GM21423 (cell line): ENCODE data around the gene UQCC2.

Source experiments
- ATAC-seq: cut with Tn5 transposase; IDR thresholded peaks from one replicate; pipeline ENCODE4 v1.9.1; 2021; ENCODE audit warnings: mild to moderate bottlenecking, moderate library complexity; ENCODE audit not compliant: unreplicated experiment

The UQCC2 gene

GRCh38 chr6:33744001-33744848 is 32.7 kb upstream of the UQCC2 start:
- ATAC-seq, result no peak

DNA sequence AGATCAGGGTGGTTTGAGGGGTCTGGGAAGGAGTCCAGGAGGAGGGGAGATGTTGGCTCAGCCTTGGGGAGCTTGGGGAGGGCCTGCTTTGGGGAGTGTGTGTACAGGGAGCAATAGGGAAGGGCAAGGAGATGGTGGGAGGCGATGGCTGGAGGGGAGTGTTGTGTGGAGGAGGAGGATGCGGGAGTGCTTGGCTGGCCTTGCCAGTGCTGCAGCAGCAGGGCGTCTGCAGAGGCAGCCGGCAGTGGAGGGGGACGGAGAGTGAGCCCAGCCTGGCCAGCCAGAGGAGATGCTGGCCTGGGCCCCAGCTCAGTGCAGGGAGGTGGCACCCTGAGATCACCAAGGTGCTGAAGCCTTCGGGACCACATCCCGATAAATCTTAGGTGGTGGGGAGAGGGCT is 31.3 kb upstream of the UQCC2 start:
- ATAC-seq, result no peak

- no peak for ATAC-seq
Observed at GRCh38 chr6:33742092-33742491, 30.6 kb upstream of the UQCC2 start.

GRCh38 chr6:33740794-33741193 is 29.3 kb upstream of the UQCC2 start:
- no peak for ATAC-seq

DNA sequence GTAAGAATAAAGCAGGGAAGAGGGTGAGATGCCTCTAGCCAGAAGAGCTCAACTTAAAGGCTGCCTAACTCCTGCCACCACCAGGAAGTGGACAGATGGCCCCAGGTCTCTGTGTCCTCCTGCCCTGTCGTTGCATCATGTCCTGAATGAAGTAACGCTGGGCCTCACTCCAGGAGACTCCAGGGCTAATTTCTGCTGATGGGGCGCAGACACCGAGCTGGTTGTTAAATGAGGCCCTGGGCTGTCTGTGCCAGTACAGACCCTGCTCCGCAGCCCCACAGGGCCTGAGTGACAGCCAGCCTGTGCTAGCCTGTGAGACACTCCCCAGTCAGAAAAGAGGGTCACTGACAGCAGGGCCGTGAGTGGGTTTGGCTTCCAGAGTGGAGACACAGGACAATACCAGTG is 28.7 kb upstream of the UQCC2 start:
- no peak for ATAC-seq

DNA sequence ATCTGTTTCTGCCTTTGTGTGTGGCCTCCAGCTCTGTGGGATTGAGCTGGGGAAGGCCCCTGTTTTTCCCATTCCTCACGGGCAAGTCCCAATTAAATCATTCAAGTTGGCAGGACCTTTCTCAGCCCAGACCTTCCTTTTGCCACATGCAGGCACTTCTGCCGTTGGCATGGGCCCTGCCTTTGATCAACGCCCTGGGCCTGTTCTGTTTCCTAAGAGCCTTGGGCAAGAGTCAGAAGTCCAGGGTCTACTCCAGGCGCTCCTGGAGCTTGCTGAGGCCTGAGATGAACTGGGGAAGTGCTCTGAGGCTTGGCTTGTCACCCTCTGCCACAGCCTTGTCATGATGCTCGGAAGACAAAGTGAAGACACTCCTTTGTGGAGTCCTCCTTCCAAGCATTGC is 28.1 kb upstream of the UQCC2 start:
- ATAC-seq, result no peak

- ATAC-seq, result no peak
Observed at GRCh38 chr6:33738879-33739278, 27.4 kb upstream of the UQCC2 start.

GRCh38 chr6:33738153-33738552 is 26.7 kb upstream of the UQCC2 start:
- no peak for ATAC-seq

DNA sequence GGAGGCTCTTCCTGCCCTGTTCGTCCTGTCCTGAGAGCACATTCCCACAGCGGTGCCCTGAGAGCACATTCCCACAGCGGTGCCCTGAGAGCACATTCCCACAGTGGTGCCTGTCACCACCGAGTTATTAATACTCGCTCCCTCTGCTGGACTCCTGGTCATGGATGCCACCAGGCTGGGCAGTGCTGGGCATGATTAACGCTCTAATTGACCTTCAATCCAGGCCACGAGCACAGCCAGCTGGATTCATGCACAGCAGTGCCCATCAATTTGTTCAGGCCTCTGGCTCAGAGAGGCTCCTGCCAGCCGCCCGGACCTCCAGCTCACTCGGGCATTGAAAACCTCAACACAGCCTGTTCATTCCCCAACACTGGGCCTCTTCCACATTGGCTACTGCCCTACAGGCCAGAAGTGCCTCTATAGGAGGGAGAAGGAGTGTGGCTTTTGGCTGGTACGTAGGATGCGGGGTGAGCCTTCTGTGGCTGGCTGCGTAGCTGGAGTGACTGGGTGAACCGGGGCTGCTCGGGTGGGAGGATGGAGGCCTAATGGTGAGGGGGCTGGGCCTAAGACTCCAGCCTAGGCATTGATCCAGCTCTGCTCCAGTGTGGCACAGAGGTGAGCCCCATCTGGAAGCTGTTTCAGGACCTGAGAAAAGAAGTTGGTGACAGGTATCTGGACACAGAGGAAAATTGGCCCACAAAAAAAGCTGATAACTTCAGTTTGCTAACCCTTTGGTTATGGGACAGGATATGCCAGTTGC is 25.9 kb upstream of the UQCC2 start:
- no peak for ATAC-seq

DNA sequence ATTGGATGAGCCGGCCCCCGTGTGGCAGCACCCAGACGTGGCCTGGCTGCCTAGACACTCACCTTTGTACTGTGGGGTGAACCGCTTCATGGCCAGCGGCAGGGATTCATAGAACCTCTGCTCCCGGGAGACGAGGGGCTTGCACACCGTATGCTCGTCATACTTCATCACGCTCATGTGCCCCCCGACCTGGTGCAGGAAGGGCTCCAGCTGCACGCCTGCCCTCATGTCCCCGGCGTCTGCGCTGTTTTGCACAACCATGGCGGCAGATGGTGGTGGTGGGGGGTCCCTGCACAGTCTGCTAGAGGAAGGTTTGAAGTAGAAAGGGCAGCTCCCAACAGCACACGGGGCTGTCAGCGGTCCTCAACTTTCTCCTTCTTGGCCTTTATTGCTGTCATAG is 23.7 kb upstream of the UQCC2 start:
- no peak for ATAC-seq

DNA sequence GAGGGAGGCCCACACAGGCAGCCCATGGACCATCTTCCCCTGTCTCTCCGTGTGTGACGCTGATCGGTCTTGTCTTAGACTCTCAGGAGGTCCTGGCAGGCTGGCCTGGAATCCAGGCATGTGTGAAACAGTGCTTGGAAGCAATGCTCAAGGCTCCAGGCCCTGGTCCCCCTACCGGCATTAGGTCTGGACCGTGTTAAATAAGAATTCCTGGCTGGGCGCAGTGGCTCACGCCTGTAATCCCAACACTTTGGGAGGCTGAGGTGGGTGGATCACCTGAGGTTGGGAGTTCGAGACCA is 22.2 kb upstream of the UQCC2 start:
- no peak for ATAC-seq

GRCh38 chr6:33732817-33733708 is 21.6 kb upstream of the UQCC2 start:
- ATAC-seq, result no peak

- no peak for ATAC-seq
Observed at GRCh38 chr6:33732385-33732784, 20.9 kb upstream of the UQCC2 start.

- ATAC-seq, result no peak
Observed at GRCh38 chr6:33731751-33732282, 20.3 kb upstream of the UQCC2 start.

DNA sequence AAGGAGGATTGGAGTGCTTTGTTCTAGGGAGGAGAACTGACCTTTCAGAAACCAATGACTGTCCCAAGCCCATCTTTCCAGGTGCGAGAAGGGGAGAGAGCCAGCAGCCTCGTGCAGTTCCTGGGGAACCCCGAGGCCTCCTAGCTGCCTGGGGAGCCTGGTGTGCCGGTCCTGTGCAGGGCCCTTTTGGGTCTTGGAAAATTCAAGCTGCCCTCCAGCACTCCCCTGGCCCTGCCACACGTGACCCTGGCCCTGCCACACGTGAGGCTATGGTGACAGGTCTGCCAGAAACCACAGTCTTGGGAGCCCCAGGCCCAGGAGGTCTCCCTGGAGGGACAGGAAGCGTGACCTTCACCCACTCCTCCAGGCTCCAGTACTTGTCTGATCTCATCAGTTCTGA is 19.5 kb upstream of the UQCC2 start:
- no peak for ATAC-seq

- ATAC-seq, result no peak
Observed at GRCh38 chr6:33730611-33731010, 19.1 kb upstream of the UQCC2 start.

DNA sequence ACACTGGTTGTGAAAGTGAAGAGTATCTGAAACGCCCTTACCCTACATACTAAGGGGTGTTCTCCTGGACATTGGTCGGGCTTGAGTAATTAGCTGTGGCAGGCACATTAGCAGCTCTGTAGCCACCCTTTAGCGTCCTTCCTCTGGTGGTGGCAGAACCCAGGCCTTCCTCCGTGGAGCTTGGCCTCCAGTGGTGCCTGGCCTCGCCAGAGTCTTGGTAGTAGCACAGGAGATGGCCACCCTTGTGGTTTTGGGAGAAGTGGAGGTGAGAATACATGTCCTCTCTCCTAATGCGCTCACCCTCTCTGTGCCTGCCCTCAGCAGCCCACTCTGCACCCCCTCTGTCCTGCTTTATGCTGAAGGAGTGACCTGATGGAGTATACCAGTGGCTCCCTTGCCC is 17.6 kb upstream of the UQCC2 start:
- ATAC-seq, result no peak

- no peak for ATAC-seq
Observed at GRCh38 chr6:33728438-33728837, 16.9 kb upstream of the UQCC2 start.

- ATAC-seq, result no peak
Observed at GRCh38 chr6:33727932-33728331, 16.4 kb upstream of the UQCC2 start.

GRCh38 chr6:33727126-33727525 is 15.6 kb upstream of the UQCC2 start:
- no peak for ATAC-seq

- ATAC-seq, result no peak
Observed at GRCh38 chr6:33726696-33727095, 15.2 kb upstream of the UQCC2 start.
